22Rv1 (cell line): Measurements from ENCODE around the gene TLE1.

Source experiments
- H3K27ac ChIP-seq: fragments of 450-650 bp; 2 replicates; pipeline ENCODE4 v1.5.1; 2017
- ZFX ChIP-seq: fragments of 450-650 bp; IDR thresholded peaks from 2 replicates; pipeline ENCODE4 v1.6.1; 2017; ENCODE audit warnings: antibody characterized with exemption, borderline replicate concordance
- TF ChIP-seq, protein P1 (sequence below): fragments of 450-650 bp; IDR thresholded peaks from 2 replicates; pipeline ENCODE4 v1.5.1; 2017; ENCODE audit warnings: mild to moderate bottlenecking

TLE1 gene

DNA sequence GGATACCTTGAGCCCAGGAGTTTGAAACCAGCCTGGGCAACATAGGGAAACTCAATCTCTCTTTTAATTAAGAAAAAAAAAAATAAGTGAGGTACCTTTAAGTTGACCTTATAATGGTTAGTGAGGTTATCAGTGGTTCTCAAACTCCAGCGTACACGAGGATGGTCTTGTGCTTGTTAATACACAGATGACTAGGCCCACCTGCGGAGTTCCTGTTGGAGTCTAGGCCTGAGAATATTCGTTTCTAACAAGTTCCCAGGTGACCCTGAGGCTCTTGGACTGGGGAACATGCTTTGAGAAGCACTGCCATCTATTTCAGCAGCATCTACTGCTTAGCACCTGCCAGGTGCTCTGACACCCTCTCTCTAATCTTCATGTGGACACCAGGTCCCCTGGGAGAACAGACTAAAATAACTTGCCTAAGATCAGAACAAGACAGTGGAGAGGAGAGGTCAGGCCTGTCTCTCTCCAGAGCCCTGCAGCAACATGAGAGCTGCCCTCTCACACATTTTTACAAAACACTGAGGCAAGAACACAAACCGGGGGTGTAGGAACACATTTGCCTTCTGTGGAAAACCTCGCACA, 24.6 kb downstream of the TLE1 start:
- H3K27ac ChIP-seq = no peak overlapping the region
- TF ChIP-seq, protein P1, sequence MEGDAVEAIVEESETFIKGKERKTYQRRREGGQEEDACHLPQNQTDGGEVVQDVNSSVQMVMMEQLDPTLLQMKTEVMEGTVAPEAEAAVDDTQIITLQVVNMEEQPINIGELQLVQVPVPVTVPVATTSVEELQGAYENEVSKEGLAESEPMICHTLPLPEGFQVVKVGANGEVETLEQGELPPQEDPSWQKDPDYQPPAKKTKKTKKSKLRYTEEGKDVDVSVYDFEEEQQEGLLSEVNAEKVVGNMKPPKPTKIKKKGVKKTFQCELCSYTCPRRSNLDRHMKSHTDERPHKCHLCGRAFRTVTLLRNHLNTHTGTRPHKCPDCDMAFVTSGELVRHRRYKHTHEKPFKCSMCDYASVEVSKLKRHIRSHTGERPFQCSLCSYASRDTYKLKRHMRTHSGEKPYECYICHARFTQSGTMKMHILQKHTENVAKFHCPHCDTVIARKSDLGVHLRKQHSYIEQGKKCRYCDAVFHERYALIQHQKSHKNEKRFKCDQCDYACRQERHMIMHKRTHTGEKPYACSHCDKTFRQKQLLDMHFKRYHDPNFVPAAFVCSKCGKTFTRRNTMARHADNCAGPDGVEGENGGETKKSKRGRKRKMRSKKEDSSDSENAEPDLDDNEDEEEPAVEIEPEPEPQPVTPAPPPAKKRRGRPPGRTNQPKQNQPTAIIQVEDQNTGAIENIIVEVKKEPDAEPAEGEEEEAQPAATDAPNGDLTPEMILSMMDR = no peak
- no peak for TF ChIP-seq ZFX

DNA sequence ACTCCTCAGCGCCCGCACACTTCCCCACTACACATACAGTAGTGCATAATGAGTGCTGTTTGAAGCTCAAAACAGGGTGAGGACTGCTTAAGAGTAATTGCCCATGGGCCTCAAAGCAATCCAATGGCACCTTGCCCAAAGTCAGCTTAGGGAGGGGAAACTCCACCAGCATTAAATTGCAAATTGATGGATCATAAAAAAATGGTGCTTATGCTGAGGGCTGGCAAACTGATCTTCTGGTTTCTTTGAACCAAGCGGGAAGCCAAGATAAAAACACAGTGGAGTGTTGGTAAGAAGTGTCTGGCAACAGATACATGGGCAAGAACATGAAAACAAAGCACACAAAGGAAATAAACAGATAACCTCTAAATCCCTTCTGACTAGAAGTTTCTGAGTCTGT, 28.0 kb downstream of the TLE1 start:
- H3K27ac ChIP-seq = no peak overlapping the region
- no peak for TF ChIP-seq ZFX
- TF ChIP-seq, protein P1 = no peak

DNA sequence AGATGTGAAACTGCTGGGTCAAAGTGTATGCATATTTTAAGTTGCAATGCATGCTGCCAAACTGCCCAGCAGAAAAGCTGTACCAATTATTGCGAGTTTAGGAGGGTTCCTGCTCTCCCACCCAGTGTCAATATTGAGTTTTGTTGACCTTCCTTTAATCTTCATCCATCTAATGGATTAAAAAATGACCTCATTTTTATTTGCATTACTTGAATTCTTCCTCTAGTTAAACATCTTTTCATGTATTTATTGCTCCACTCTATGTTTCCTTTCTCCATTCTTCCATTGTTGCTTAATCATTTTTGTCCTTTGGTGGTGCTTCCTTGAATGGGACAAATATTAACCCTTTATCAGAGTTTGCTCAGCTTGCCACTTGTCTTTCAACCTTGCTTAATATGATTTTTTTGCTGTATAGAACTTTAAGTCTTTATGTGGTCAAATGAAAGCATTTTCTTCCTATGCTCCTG, 32.4 kb downstream of the TLE1 start:
- H3K27ac ChIP-seq = no peak overlapping the region
- TF ChIP-seq, protein P1 = no peak
- TF ChIP-seq ZFX = no peak

DNA sequence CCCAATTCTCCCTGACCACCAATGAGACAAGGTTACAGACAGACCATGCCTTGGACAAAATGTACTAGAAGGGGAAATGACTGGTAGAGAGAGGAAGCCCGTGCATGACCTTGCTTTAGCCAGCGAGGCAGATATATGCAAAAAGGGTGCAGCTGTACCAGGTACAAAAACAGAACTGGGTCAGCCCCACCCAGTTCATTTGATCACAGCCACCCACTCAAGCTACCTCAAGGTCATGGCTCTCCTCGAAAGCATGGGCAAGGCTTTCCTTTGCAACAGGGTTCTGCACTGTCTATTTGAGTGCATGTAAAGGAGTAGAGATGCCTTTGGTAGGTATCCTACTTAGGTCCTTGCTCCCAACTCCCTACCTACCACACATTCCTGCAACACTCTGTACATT, 33.3 kb downstream of the TLE1 start:
- TF ChIP-seq, protein P1 = no peak
- no peak for TF ChIP-seq ZFX
- H3K27ac ChIP-seq = no peak overlapping the region

DNA sequence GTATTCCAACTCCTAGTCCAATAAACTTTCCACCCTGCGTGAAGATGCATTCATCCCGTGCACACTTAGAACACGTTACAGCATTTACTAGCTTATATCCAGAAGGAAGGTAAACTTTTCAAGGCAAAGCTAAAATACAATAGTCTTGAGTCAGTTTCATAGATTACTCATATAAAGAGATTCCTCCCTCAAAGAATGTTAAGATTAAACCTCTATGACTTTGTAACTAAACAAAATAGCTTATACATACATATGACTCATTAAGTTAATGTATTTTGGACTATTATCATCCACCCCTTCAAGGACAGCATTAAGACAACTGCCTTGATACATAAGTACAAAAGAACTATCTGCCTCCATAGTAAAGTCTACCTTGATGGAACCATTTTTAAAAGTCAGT, 36.1 kb downstream of the TLE1 start:
- TF ChIP-seq ZFX = no peak
- TF ChIP-seq, protein P1 = no peak
- H3K27ac ChIP-seq = no peak overlapping the region

DNA sequence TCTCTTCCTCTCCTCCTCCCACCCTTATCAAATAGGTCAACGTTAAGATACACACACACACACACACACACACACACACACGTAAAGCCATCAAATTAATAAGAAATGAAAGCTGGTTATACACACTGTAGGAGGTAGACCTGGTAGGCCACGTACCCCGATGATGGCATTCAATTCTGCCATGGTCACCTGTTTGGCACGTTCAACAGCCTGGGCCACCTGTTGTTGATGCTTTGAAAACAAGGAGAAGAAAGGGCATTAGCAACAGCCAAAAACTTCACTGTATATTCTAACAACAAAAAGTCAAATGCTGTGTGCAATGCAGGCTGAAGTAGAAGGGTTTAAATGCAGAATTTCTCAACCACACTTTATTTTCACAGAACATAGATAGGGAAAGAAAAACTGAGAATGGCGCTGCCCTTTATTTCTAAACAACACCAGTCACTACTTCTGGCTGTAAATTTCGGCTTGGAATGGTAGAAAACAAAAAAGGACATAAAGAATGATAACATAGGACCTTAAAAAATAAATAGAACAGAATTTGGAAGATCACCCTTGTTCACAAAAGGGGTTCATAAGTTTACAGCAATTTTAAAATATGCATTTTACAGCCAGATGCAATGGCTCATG, 37.2 kb downstream of the TLE1 start:
- H3K27ac ChIP-seq = no peak overlapping the region
- TF ChIP-seq ZFX = no peak
- TF ChIP-seq, protein P1 = no peak
